Activated T-cell treated with anti-CD3 and anti-CD28 coated beads for 1 hour (primary cell): ENCODE data around the gene GARIN5A.

Experiments
- DNase-seq: peaks from one replicate; pipeline ENCODE4 v3.0.0-alpha.2; 2020; ENCODE audit warnings: low read depth

The GARIN5A gene

GRCh38 chr19:50508843-50509190, 32.2 kb upstream of the GARIN5A start:
- no peak for DNase-seq

- DNase-seq = no peak
Measured at GRCh38 chr19:50507376-50507775, 30.7 kb upstream of the GARIN5A start.

- DNase-seq = no peak
Measured at GRCh38 chr19:50506700-50507099, 30.1 kb upstream of the GARIN5A start.

- DNase-seq = no peak
Measured at GRCh38 chr19:50505856-50506611, 29.4 kb upstream of the GARIN5A start.

DNA sequence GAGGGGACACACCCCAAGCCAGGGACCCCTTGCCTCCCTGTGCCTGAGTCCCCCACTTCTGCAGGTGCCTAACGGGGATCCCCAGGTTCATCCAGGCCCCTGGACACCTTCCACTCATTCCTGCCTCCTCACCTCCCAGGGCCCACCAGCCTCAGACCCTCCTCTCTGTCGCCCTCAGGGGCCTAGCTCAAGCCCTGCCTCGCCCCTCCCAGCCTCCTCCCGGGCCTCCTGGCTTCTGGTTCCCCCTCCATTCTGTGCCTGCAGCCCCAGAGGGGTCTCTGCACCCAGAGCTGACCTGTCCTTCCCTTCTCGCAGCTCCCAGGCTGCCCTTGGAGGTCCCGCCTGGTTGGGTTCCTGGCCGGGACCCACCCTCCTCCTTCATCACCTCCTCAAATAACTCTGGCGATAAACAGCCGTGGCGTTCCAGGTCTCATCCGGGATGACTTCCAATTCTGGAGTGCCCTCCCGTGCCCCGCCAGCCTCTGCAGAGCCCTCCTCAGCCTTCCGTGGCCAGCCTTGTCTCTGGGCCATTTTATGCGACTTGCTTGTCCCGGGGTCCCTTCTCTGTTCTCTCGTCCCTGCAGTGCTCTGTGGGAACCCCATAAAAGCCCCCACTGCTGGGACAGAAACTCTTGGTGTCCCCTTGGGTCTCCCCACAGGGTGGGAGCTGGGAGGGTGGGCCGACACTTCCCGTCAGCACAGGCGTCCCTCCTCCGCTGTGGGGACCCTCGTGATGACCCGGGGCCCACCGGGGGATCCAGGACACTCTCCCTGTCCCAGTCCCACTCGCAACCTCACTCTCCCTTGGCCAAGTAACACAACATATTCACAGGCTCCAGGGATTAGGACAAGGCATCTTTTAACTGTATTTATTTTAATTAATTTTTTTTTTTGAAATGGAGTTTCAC, 25.2 kb upstream of the GARIN5A start:
- no peak for DNase-seq

DNA sequence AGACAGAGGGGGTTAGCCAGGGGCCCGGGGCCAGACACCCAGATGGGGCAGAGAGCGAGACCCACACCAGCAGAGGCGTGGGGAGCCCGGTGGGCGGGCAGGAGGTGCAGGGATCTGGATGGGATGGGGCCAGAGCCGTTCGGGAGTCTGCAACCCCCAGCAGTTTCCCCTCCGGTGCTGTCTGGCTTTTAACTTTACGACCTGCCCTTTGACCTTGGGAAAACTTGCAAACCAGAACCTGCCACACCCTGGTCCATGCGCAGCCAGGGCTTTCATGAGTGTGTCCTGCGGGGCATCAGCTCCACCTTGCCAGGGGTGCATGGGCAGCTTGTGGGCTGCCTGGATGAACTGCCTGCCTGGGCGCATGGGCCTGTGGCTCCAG, 24.5 kb upstream of the GARIN5A start:
- DNase-seq = no peak

DNA sequence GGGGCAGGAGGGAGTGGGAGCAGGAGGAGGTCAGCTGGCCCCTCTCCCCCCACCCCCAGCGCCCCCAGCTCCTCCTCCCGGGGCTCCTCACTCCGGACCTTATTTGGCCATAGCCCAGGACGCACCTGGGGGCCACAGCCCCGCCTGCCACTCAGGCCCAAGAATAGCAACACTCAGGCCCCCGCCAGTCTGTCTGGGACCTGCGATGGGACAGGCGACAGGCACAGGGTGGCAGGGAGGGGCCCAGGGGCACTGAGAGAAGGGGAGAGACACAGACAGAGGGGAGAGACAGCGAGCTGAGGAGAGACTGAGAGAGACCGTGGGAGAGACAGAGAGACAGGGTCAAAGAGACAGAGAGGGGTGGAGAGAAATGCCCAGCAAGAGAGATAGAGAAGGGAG, 24.1 kb upstream of the GARIN5A start:
- no peak for DNase-seq

DNA sequence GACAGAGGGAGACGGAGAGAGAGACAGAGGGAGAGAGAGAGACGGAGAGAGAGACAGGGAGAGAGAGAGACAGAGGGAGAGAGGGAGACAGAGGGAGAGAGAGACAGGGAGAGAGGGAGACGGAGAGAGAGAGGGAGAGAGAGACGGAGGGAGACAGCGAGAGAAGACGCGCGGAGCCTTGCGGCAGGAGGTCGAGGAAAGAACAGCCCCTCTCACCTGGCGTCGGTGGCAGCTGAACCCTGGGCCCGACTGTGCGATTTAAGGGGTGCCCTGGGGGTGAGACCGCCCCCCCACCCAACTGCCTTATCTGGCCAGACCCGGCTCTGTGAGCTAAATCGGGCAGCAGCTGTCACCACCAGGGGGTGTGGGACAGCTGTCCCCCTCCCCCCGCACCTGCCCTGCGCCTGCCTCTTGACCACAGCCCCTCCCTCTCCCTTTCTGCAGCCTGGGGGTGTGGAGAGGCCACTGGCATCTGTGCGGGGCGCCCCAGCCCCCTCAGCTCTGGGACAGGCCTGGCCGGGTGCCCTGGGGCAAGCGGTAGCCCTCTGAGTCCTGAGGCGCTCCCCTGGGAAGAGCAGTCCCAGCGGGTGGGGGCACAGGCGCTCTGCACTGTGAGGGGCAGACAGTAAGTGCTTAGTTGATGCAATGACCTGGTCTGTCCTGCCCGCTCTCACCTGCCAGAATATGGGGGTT, 23.6 kb upstream of the GARIN5A start:
- DNase-seq = no peak

- no peak for DNase-seq
Measured at GRCh38 chr19:50498219-50499056, 21.8 kb upstream of the GARIN5A start.

GRCh38 chr19:50497022-50497405, 20.4 kb upstream of the GARIN5A start:
- no peak for DNase-seq

- no peak for DNase-seq
Measured at GRCh38 chr19:50496189-50497021, 19.8 kb upstream of the GARIN5A start.

DNA sequence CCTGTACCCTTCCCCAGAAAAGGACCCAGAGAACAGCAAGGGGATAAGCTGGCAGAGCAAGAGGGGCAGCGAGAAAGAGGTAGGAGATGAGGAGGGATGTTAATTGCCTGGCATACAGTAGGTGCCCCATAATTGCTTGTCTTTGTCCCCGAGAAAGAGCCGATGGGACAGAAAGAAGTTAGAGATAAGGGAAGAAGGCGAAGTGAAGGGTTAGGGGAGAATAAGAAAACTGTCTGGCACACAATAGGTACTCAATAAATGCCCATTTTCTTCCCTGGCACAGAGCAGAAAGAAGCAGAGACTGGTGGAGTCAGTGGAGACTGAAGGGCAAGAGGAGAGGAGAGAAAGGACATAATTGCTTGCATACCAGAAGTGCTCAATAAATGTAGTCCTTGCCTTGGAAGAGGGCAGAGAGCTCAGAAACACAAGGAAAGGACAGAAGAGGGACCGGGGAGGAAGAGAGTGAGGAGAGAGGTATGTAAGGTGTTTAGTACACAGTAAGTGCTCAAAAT, 18.4 kb upstream of the GARIN5A start:
- no peak for DNase-seq

DNA sequence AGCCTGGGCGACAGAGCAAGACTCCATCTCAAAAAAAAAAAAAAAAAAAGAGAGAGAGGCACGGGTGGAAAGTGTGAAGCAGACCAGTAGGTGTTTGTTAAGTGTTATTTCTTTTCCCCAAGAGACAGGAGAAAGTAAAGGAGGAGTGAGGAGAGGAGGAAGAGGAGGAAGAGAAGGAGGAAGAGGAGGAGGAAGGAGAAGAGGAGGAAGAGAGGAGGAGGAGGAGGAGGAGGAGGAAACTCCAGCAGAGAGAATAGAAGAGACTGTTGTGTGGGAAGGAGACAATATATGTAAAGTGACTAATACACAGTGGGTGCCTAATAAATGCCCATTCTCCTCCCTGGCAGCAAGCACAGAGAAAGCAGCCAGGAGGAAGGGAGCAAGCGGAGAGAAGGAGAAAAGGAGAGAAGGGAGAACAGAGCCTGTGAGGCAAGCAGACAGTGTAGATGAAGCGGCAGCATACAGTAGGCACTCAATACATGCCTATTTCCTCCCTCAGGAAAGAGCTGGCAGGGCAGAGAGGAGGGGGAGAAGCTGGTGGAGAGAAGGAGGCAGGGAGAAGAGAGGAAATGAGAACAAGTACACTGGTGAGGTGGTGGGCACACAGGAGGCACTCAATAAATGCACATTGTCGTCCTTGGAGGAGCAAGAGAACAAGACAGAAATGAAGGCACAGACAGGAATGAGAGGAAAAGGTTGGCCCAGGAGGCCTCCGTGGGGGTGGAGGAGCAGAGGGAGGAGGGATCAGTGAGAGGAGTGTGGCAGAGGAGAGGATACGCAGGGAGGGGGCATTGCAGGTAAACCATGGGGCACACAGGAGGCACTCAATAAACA, 17.8 kb upstream of the GARIN5A start:
- no peak for DNase-seq

DNA sequence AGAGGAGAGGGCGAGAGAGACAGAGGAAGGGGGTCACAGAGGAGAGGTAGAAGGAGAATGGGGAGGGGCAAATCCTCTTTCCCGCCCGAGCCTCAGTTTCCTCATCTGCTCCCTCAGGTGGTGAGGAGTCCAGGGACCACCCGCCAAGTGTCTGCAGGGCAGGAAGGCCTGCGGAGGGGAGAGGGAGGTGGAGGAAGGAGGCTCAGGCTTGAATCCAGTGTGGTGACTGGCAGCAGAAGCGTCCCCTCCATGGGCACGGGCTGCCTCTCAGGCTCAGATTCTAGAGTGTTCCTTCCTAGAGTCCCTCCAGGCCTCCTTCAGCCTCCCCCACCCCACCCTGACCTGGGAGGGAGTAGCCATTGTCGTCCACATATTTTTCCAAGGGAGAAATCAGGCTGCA, 16.5 kb upstream of the GARIN5A start:
- DNase-seq = no peak

- no peak for DNase-seq
Measured at GRCh38 chr19:50492303-50493052, 15.8 kb upstream of the GARIN5A start.

DNA sequence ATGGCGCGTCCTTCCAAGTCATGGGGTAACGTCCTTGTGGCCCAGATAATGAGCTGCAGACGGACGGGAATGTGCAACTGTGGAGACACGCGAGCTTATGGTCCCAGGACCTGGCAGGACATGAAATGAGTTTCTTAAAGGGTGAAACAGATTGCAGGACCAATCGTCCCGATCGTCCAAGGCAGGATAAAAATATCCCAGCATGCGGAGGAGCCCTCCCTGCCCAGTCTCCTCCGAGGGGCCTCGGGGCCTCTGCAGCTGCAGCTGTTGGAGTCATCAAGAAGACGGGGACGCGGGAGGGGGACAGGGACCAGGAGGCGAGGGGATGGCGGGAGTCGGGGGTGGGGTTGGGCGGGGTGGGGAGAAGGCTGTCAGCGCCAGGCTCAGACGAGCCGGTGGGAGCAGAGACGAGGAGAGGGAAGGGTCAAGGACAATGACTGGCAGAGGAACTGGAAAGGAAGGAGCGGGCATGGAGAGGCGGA, 14.4 kb upstream of the GARIN5A start:
- DNase-seq = no peak

DNA sequence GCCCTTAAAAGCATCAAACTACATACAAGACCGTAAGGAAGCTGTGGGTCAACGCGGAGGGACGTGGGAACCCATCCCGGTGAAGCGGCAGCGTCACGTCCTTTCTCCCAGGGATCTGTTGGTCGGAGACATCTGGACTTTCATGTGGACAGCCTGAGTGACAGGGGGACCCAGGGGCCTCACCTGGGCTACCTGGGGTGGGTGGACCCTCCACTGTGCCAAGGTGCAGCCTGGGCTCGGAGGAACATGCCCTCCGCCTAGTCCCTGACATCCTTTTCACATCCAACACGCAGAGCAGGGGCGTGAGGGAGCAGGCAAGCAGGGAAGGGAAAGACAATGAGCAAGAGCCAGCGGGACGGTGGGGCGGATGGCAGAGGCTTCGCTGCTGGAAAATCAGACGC, 13.8 kb upstream of the GARIN5A start:
- no peak for DNase-seq

DNA sequence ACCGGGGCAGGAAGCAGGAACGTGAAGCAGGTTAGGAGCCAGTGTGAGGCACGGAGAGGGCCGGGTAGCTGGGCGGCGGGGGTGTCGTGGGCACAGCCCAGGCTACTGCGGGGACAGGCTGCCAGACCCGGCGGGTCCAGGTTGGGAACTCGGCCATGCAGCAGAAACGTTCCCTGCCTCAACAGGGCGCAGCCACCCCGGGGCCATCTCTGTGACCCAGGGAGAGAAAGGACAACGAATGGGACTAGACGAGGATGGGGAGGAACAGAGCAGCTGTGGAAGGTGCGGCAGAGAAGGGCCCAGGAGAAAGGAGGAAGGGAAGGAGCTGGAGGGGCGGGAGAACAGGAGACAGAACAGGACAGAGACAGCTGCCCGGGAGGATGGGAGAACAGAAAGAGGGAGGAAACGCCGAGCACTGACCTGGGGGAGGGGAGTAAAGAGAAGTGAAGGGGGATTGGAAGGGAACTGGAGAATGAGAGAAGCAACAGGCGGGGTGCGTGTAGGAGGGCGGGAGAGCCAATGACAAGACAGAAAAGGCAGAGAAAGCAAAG, 12.9 kb upstream of the GARIN5A start:
- no peak for DNase-seq
